Osteocyte (in vitro differentiated cells): ENCODE data around the gene NFX1. TPM values are rescaled to one million over a fixed set of nuclear protein-coding genes. Genes with fewer than 3 reads are reported as not detected.
A peak's percentile ranks its signal among the peaks of the same experiment; 100 is the strongest.

Source experiments
- DNase-seq: peaks from one replicate; pipeline ENCODE4 v3.0.0; 2021; ENCODE audit warnings: mixed read lengths; ENCODE audit not compliant: unreplicated experiment; ENCODE audit errors: extremely low spot score
- H3K27ac Mint-ChIP-seq: one replicate; pipeline ENCODE4 v1.8.0; 2021; ENCODE audit warnings: mild to moderate bottlenecking, mixed read lengths; ENCODE audit not compliant: unreplicated experiment
- H3K27me3 Mint-ChIP-seq: one replicate; pipeline ENCODE4 v1.8.0; 2021; ENCODE audit warnings: mixed read lengths; ENCODE audit not compliant: unreplicated experiment
- H3K36me3 Mint-ChIP-seq: one replicate; pipeline ENCODE4 v1.8.0; 2021; ENCODE audit warnings: mixed read lengths; ENCODE audit not compliant: unreplicated experiment
- H3K4me1 Mint-ChIP-seq: one replicate; pipeline ENCODE4 v1.8.0; 2021; ENCODE audit warnings: mixed read lengths; ENCODE audit not compliant: unreplicated experiment
- H3K4me3 Mint-ChIP-seq: one replicate; pipeline ENCODE4 v1.8.0; 2021; ENCODE audit warnings: mild to moderate bottlenecking, moderate library complexity, mixed read lengths; ENCODE audit not compliant: unreplicated experiment
- H3K9me3 Mint-ChIP-seq: one replicate; pipeline ENCODE4 v1.8.0; 2021; ENCODE audit warnings: mixed read lengths; ENCODE audit not compliant: unreplicated experiment
- CTCF ChIP-seq: fragments of 200-600 bp; sonication (generic); IDR thresholded peaks from 2 replicates; pipeline ENCODE4 v1.5.0; 2021; ENCODE audit warnings: antibody characterized with exemption, mild to moderate bottlenecking, moderate library complexity
- total RNA-seq: library from RNA; stranded (reverse); gene quantifications from 2 replicates; pipeline ENCODE4 v1.2.1, GENCODE V29; 2021

The NFX1 gene
- total RNA-seq, 1 donor from 2014 or later: 36.1 TPM

- no peak for DNase-seq
- peak overlapping the region; percentile 83 for H3K4me3 Mint-ChIP-seq
- H3K27me3 Mint-ChIP-seq: no peaks in the 10 kb centered on the region
- peak overlapping the region; percentile 90 for H3K27ac Mint-ChIP-seq
- H3K9me3 Mint-ChIP-seq: no peaks in the 10 kb centered on the region
- H3K4me1 Mint-ChIP-seq: peaks cover 26% of the 10 kb centered on the region
- TF ChIP-seq CTCF: no peak
- peaks cover 30% of the 10 kb centered on the region for H3K36me3 Mint-ChIP-seq
These were observed 25.0 kb upstream of the NFX1 start for GRCh38 chr9:33265211-33265865.

GRCh38 chr9:33267151-33267767, 23.1 kb upstream of the NFX1 start:
- H3K4me1 Mint-ChIP-seq: peaks cover 26% of the 10 kb centered on the region
- H3K27ac Mint-ChIP-seq: no peak overlapping the region
- no peak for DNase-seq
- peaks cover 29% of the 10 kb centered on the region for H3K36me3 Mint-ChIP-seq
- no peak for TF ChIP-seq CTCF
- H3K9me3 Mint-ChIP-seq: no peaks in the 10 kb centered on the region
- H3K27me3 Mint-ChIP-seq: no peaks in the 10 kb centered on the region
- H3K4me3 Mint-ChIP-seq: no peak overlapping the region

GRCh38 chr9:33270146-33270545, 20.2 kb upstream of the NFX1 start:
- Mint-ChIP-seq H3K36me3 (peaks cover 41% of the 10 kb centered on the region), H3K9me3 (no peaks in the 10 kb centered on the region), H3K27ac (no peak overlapping the region), H3K4me3 (no peak overlapping the region), H3K4me1 (peaks cover 13% of the 10 kb centered on the region), H3K27me3 (no peaks in the 10 kb centered on the region)
- no peak for TF ChIP-seq CTCF
- no peak for DNase-seq

GRCh38 chr9:33272061-33272460, 18.3 kb upstream of the NFX1 start:
- Mint-ChIP-seq H3K36me3 (peaks cover 48% of the 10 kb centered on the region), H3K27ac (no peak overlapping the region), H3K4me1 (no peaks in the 10 kb centered on the region), H3K4me3 (no peak overlapping the region), H3K27me3 (no peaks in the 10 kb centered on the region), H3K9me3 (no peaks in the 10 kb centered on the region)
- no peak for TF ChIP-seq CTCF
- peak; percentile 13 for DNase-seq

- Mint-ChIP-seq H3K27me3 (no peaks in the 10 kb centered on the region), H3K9me3 (no peaks in the 10 kb centered on the region), H3K4me3 (no peak overlapping the region), H3K27ac (no peak overlapping the region), H3K36me3 (peaks cover 53% of the 10 kb centered on the region), H3K4me1 (no peaks in the 10 kb centered on the region)
- no peak for DNase-seq
- no peak for TF ChIP-seq CTCF
These were observed 16.9 kb upstream of the NFX1 start for GRCh38 chr9:33273266-33273971.
